Activated CD4-positive, alpha-beta T cell treated with anti-CD3 and anti-CD28 coated beads for 1 hour (primary cell): ENCODE data around the gene ARHGAP20.

Experiments used
- DNase-seq: peaks from one replicate; pipeline ENCODE4 v3.0.0-alpha.2; 2020

ARHGAP20 gene

GRCh38 chr11:110711776-110712658 is at the start of gene ARHGAP20:
ARHGAP20 (minus strand) TSS chr11:110712437; CDS start chr11:110712231, 206 bp downstream.
- DNase-seq, result peak; percentile 15

- DNase-seq, result no peak
Observed at GRCh38 chr11:110761991-110762390, 49.8 kb upstream of the ARHGAP20 start.

- DNase-seq, result no peak
Observed at GRCh38 chr11:110761131-110761530, 48.9 kb upstream of the ARHGAP20 start.

GRCh38 chr11:110759972-110760381 is 47.7 kb upstream of the ARHGAP20 start:
- no peak for DNase-seq

- DNase-seq, result no peak
Observed at GRCh38 chr11:110757962-110758755, 45.9 kb upstream of the ARHGAP20 start.

- DNase-seq, result no peak
Observed at GRCh38 chr11:110757066-110757465, 44.8 kb upstream of the ARHGAP20 start.

- no peak for DNase-seq
Observed at GRCh38 chr11:110755941-110756340, 43.7 kb upstream of the ARHGAP20 start.

- no peak for DNase-seq
Observed at GRCh38 chr11:110752890-110753289, 40.7 kb upstream of the ARHGAP20 start.

GRCh38 chr11:110750100-110750499 is 37.9 kb upstream of the ARHGAP20 start:
- no peak for DNase-seq

GRCh38 chr11:110747531-110747930 is 35.3 kb upstream of the ARHGAP20 start:
- DNase-seq, result no peak

GRCh38 chr11:110738641-110739040 is 26.4 kb upstream of the ARHGAP20 start:
- no peak for DNase-seq

- DNase-seq, result no peak
Observed at GRCh38 chr11:110737593-110737992, 25.4 kb upstream of the ARHGAP20 start.

- no peak for DNase-seq
Observed at GRCh38 chr11:110736171-110736553, 23.9 kb upstream of the ARHGAP20 start.

- DNase-seq, result no peak
Observed at GRCh38 chr11:110735455-110736170, 23.4 kb upstream of the ARHGAP20 start.

- no peak for DNase-seq
Observed at GRCh38 chr11:110734790-110735189, 22.6 kb upstream of the ARHGAP20 start.

- no peak for DNase-seq
Observed at GRCh38 chr11:110730773-110731172, 18.5 kb upstream of the ARHGAP20 start.

GRCh38 chr11:110728883-110729282 is 16.6 kb upstream of the ARHGAP20 start:
- DNase-seq, result no peak

- DNase-seq, result no peak
Observed at GRCh38 chr11:110728476-110728875, 16.2 kb upstream of the ARHGAP20 start.

- DNase-seq, result no peak
Observed at GRCh38 chr11:110724358-110724757, 12.1 kb upstream of the ARHGAP20 start.

GRCh38 chr11:110720431-110721275 is 8.4 kb upstream of the ARHGAP20 start:
- no peak for DNase-seq

- DNase-seq, result no peak
Observed at GRCh38 chr11:110716361-110716760, 4.1 kb upstream of the ARHGAP20 start.

- no peak for DNase-seq
Observed at GRCh38 chr11:110715541-110715940, 3.3 kb upstream of the ARHGAP20 start.
